Neural progenitor cell (in vitro differentiated cells): ENCODE results near the gene ACOXL. TPM values are rescaled to one million over a fixed set of nuclear protein-coding genes. Genes with fewer than 3 reads are reported as not detected.

Source experiments
- DNase-seq: peaks from one replicate; pipeline ENCODE4 v3.0.0-alpha.2; 2016; ENCODE audit warnings: low spot score
- H2AFZ ChIP-seq: fragments of 200-600 bp; sonication (generic); replicated peaks from 2 replicates; pipeline ENCODE4 v1.6.1; 2016; ENCODE audit warnings: antibody characterized with exemption
- H3F3A ChIP-seq: fragments of 200-600 bp; sonication (generic); 2 replicates; pipeline ENCODE4 v1.6.1; 2016; ENCODE audit warnings: antibody characterized with exemption, low read depth
- H3K27ac ChIP-seq: fragments of 200-600 bp; sonication (generic); 2 replicates; pipeline ENCODE4 v1.5.1; 2016; ENCODE audit warnings: mild to moderate bottlenecking
- H3K27me3 ChIP-seq: fragments of 200-600 bp; sonication (generic); 2 replicates; pipeline ENCODE4 v1.6.1; 2016; ENCODE audit warnings: mild to moderate bottlenecking, moderate library complexity
- H3K36me3 ChIP-seq: fragments of 200-600 bp; sonication (generic); 2 replicates; pipeline ENCODE4 v1.5.1; 2016
- H3K4me1 ChIP-seq: fragments of 200-600 bp; sonication (generic); 2 replicates; pipeline ENCODE4 v1.6.1; 2016; ENCODE audit warnings: mixed run types
- H3K4me2 ChIP-seq: fragments of 200-600 bp; sonication (generic); 2 replicates; pipeline ENCODE4 v1.6.1; 2016
- H3K4me3 ChIP-seq: fragments of 200-600 bp; sonication (generic); 2 replicates; pipeline ENCODE4 v1.5.1; 2016
- H3K79me2 ChIP-seq: fragments of 200-600 bp; sonication (generic); 2 replicates; pipeline ENCODE4 v1.6.1; 2016; ENCODE audit warnings: low read depth
- H3K9ac ChIP-seq: fragments of 200-600 bp; sonication (generic); 2 replicates; pipeline ENCODE4 v1.6.1; 2016
- H3K9me3 ChIP-seq: fragments of 200-600 bp; sonication (generic); 2 replicates; pipeline ENCODE4 v1.5.1; 2016; ENCODE audit warnings: low read depth
- H4K20me1 ChIP-seq: fragments of 200-600 bp; sonication (generic); 2 replicates; pipeline ENCODE4 v1.6.1; 2016; ENCODE audit warnings: low read depth
- H3K27ac Mint-ChIP-seq: 3 replicates; pipeline ENCODE4 v1.8.0; 2021; ENCODE audit warnings: mixed read lengths
- H3K27me3 Mint-ChIP-seq: 2 replicates; pipeline ENCODE4 v1.8.0; 2022; ENCODE audit warnings: low read depth, mild to moderate bottlenecking, inconsistent platforms, moderate library complexity, mixed read lengths; ENCODE audit not compliant: insufficient read depth
- H3K36me3 Mint-ChIP-seq: 3 replicates; pipeline ENCODE4 v1.8.0; 2021; ENCODE audit warnings: mixed read lengths
- H3K4me1 Mint-ChIP-seq: 3 replicates; pipeline ENCODE4 v1.8.0; 2021; ENCODE audit warnings: mixed read lengths
- H3K4me3 Mint-ChIP-seq: 3 replicates; pipeline ENCODE4 v1.8.0; 2021; ENCODE audit warnings: mild to moderate bottlenecking, moderate library complexity, mixed read lengths
- H3K9me3 Mint-ChIP-seq: 3 replicates; pipeline ENCODE4 v1.8.0; 2020; ENCODE audit warnings: mixed read lengths
- CTCF ChIP-seq: fragments of 200-600 bp; sonication (generic); IDR thresholded peaks from 2 replicates; pipeline ENCODE4 v1.5.1; 2017; ENCODE audit warnings: antibody characterized with exemption, mild to moderate bottlenecking
- EZH2 ChIP-seq: fragments of 200-600 bp; sonication (generic); IDR thresholded peaks from 2 replicates; pipeline ENCODE4 v1.6.1; 2017; ENCODE audit warnings: antibody characterized with exemption, mild to moderate bottlenecking, moderate library complexity
- EZH2phosphoT487 ChIP-seq: fragments of 200-600 bp; sonication (generic); IDR thresholded peaks from 2 replicates; pipeline ENCODE4 v1.6.1; 2017; ENCODE audit warnings: antibody characterized with exemption
- total RNA-seq: library from RNA; depleted of rRNA; stranded (reverse); fragments of >200 nt; gene quantifications from 2 replicates; pipeline ENCODE4 v1.2.3, GENCODE V29; 2015; ENCODE audit warnings: low replicate concordance

The ACOXL gene
- total RNA-seq, 1 donor from 2014 or later = 2.9 TPM

DNA sequence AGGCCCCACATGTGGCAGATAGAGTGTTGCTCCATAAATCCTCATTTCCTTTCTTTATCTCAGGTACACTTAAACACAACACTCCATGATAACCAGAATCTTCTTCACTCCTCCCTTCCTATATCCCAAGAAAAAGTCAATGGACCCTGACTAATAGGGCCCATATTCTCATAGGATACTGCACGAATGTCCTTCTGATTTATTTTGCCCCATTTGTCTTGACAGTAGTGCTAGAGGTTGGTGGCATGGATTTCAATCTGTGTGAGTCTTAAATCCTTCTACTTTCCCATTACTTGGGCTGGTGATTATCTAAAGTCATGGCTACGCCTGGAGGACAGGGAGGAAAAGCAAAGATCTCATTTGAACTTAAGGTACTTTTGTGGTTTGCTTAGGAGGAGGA, 156.0 kb downstream of the ACOXL start:
- Mint-ChIP-seq H3K9me3 (peaks cover 6% of the 10 kb centered on the region), H3K27ac (no peak overlapping the region), H3K27me3 (no peaks in the 10 kb centered on the region), H3K36me3 (peaks cover 1% of the 10 kb centered on the region), H3K4me3 (no peak overlapping the region), H3K4me1 (no peaks in the 10 kb centered on the region)
- DNase-seq = no peak
- Histone ChIP-seq H2AFZ (no peak overlapping the region), H3K79me2 (no peaks in the 10 kb centered on the region), H3K4me1 (no peaks in the 10 kb centered on the region), H3K36me3 (no peaks in the 10 kb centered on the region), H3K27me3 (no peaks in the 10 kb centered on the region), H3K27ac (no peak overlapping the region), H3F3A (no peaks in the 10 kb centered on the region), H3K4me3 (no peak overlapping the region), H3K9me3 (peaks cover 5% of the 10 kb centered on the region), H3K9ac (no peak overlapping the region), H3K4me2 (no peak overlapping the region), H4K20me1 (no peaks in the 10 kb centered on the region)
- no peak for TF ChIP-seq EZH2

GRCh38 chr2:110891626-110892025, 159.3 kb downstream of the ACOXL start:
- H3K27ac ChIP-seq = no peak overlapping the region
- H3K9me3 Mint-ChIP-seq = peaks cover 12% of the 10 kb centered on the region
- no peak overlapping the region for H3K9ac ChIP-seq
- peaks cover 5% of the 10 kb centered on the region for H3K9me3 ChIP-seq
- DNase-seq = no peak
- no peaks in the 10 kb centered on the region for H3K4me1 ChIP-seq
- no peak overlapping the region for H2AFZ ChIP-seq
- no peaks in the 10 kb centered on the region for H3K36me3 ChIP-seq
- H3K27me3 Mint-ChIP-seq = no peaks in the 10 kb centered on the region
- no peaks in the 10 kb centered on the region for H3K4me1 Mint-ChIP-seq
- no peaks in the 10 kb centered on the region for H3K27me3 ChIP-seq
- H4K20me1 ChIP-seq = no peaks in the 10 kb centered on the region
- H3K4me3 ChIP-seq = no peak overlapping the region
- peaks cover 1% of the 10 kb centered on the region for H3K36me3 Mint-ChIP-seq
- no peak overlapping the region for H3K4me2 ChIP-seq
- H3F3A ChIP-seq = no peaks in the 10 kb centered on the region
- H3K79me2 ChIP-seq = no peaks in the 10 kb centered on the region
- TF ChIP-seq EZH2phosphoT487 (no peak), CTCF (no peak), EZH2 (no peak)
- no peak overlapping the region for H3K27ac Mint-ChIP-seq
- H3K4me3 Mint-ChIP-seq = no peak overlapping the region

DNA sequence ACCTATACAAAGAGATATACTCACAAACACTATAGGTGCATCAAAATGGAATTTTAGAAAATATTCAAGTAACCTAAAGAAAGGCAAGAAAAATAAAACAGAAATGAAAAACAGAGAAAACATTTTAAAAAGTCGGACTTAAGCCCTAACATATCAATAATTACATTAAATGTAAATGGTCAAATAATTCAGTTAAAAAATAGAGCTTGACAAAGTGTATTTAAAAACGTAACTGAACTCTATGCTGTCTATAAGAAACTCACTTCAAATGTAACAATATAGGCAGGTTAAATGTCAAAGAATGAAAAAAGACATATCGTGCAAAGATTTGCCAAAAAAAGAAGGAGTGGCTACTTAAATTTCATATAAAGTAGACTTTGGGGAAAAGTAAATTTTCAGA, 163.9 kb downstream of the ACOXL start:
- no peak for DNase-seq
- Histone ChIP-seq H3K79me2 (no peaks in the 10 kb centered on the region), H3F3A (no peaks in the 10 kb centered on the region), H3K36me3 (no peaks in the 10 kb centered on the region), H3K4me2 (no peak overlapping the region), H4K20me1 (no peaks in the 10 kb centered on the region), H3K4me3 (no peak overlapping the region), H2AFZ (no peak overlapping the region), H3K27me3 (no peaks in the 10 kb centered on the region), H3K4me1 (peaks cover 18% of the 10 kb centered on the region), H3K27ac (no peak overlapping the region), H3K9ac (no peak overlapping the region), H3K9me3 (no peaks in the 10 kb centered on the region)
- TF ChIP-seq EZH2phosphoT487 = no peak
- no peak for TF ChIP-seq EZH2
- no peak for TF ChIP-seq CTCF
- no peak overlapping the region for H3K4me3 Mint-ChIP-seq
- peaks cover 12% of the 10 kb centered on the region for H3K9me3 Mint-ChIP-seq
- H3K36me3 Mint-ChIP-seq = no peaks in the 10 kb centered on the region
- peaks cover 3% of the 10 kb centered on the region for H3K27me3 Mint-ChIP-seq
- H3K4me1 Mint-ChIP-seq = peaks cover 10% of the 10 kb centered on the region
- H3K27ac Mint-ChIP-seq = no peak overlapping the region

DNA sequence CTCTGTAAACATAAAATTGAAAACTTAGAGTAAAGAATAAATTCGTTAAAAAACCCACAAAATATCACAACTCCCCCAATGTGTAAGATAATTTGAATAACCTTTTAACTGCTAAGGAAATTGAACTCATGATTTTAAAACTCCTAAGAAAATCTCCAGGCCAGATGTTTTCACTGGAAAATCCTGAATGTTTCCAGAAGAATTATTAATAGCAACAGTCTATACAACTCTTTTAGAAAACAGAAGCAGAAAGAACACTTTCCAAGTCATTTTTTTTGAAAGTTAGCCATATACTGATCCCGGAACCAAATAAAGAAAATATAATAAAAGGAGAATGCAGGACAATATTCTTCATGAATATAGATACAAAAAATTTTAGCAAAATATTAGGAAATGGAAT, 165.6 kb downstream of the ACOXL start:
- H3K27ac Mint-ChIP-seq = no peak overlapping the region
- H2AFZ ChIP-seq = no peak overlapping the region
- H3K4me2 ChIP-seq = no peak overlapping the region

More for the DNA sequence above, 165.6 kb downstream of the ACOXL start:
- H3K9me3 Mint-ChIP-seq = peaks cover 12% of the 10 kb centered on the region
- Histone ChIP-seq H3K27ac (no peak overlapping the region), H3K4me3 (no peak overlapping the region), H3K79me2 (no peaks in the 10 kb centered on the region), H3F3A (no peaks in the 10 kb centered on the region), H3K4me1 (peaks cover 18% of the 10 kb centered on the region), H3K36me3 (no peaks in the 10 kb centered on the region), H3K9me3 (no peaks in the 10 kb centered on the region), H3K27me3 (no peaks in the 10 kb centered on the region), H4K20me1 (no peaks in the 10 kb centered on the region), H3K9ac (no peak overlapping the region)
- peaks cover 7% of the 10 kb centered on the region for H3K27me3 Mint-ChIP-seq
- H3K4me3 Mint-ChIP-seq = no peak overlapping the region
- H3K4me1 Mint-ChIP-seq = peaks cover 10% of the 10 kb centered on the region
- TF ChIP-seq EZH2 (no peak), CTCF (no peak), EZH2phosphoT487 (no peak)
- no peak for DNase-seq
- no peaks in the 10 kb centered on the region for H3K36me3 Mint-ChIP-seq
